K562 (cell line): ENCODE data around the gene TUBB4B. TPM values are rescaled to one million over a fixed set of nuclear protein-coding genes. Genes with fewer than 3 reads are reported as not detected.
A peak's percentile ranks its signal among the peaks of the same experiment; 100 is the strongest.

Source experiments
- CHAMP1 ChIP-seq: fragments of 450-650 bp; IDR thresholded peaks from 2 replicates; pipeline ENCODE4 v1.6.1; 2016; ENCODE audit warnings: mild to moderate bottlenecking
- E2F8 ChIP-seq: fragments of 450-650 bp; IDR thresholded peaks from 2 replicates; pipeline ENCODE4 v1.7.1; 2018; ENCODE audit warnings: mild to moderate bottlenecking, low read depth; ENCODE audit not compliant: partially characterized antibody
- PHF20 ChIP-seq: fragments of 450-650 bp; IDR thresholded peaks from 2 replicates; pipeline ENCODE4 v1.6.1; 2018; ENCODE audit not compliant: partially characterized antibody
- PHF8 ChIP-seq: fragments of 200-600 bp; sonication (generic); IDR thresholded peaks from 2 replicates; pipeline ENCODE4 v1.6.1; 2012; ENCODE audit warnings: mixed run types, mild to moderate bottlenecking, inconsistent platforms, low read length, moderate library complexity, borderline replicate concordance
- SUPT5H ChIP-seq: fragments of 450-650 bp; IDR thresholded peaks from 2 replicates; pipeline ENCODE4 v1.6.1; 2016
- ZBTB33 ChIP-seq: sonication (generic); formaldehyde crosslinking; IDR thresholded peaks from 2 replicates; pipeline ENCODE4 v1.8.1; 2023; ENCODE audit warnings: mild to moderate bottlenecking, missing genetic modification reagents
- ZNF75A ChIP-seq: fragments of 450-650 bp; formaldehyde crosslinking; IDR thresholded peaks from 2 replicates; pipeline ENCODE4 v1.4.0; 2020; ENCODE audit warnings: mild to moderate bottlenecking
- polyA plus RNA-seq, 8 experiments: library from polyadenylated mRNA; depleted of rRNA in 4 of 8; stranded (reverse) in 5 of 8; unstranded in 3 of 8; fragments of >200 nt; fragmentation: Nextera tagmentation in 2 of 8; fragmentation: Illumina TruSeq in 1 of 8; extraction: Ambion mirVana in 2 of 8; extraction: Trizol in 1 of 8; gene quantifications; 2 replicates each; pipeline versions ENCODE4 v1.2.1 to v1.2.3, GENCODE V29; 2011 to 2014; ENCODE audit warnings: inconsistent platforms in 1 of 8, missing spikeins in 1 of 8
- total RNA-seq, 7 experiments: library from RNA; depleted of rRNA in 6 of 7; stranded (reverse); fragments of >200 nt in 6 of 7; fragmentation: Illumina TruSeq in 2 of 7; extraction: Trizol in 2 of 7; gene quantifications; 2 replicates each; pipeline versions ENCODE4 v1.2.1 to v1.2.3, GENCODE V29; 2011 to 2021; ENCODE audit warnings: low replicate concordance in 1 of 7

The TUBB4B gene
- total and polyA plus RNA-seq, 9 of the 15 experiments (the other 6 are each of a cell fraction or from before 2014, with no cell fraction given), result 24.1 to 443 (median 268) TPM

- TF ChIP-seq E2F8 (no peak), CHAMP1 (no peak), PHF20 (no peak), ZBTB33 (peak; percentile 66; the same call in 1 of the 2 replicates), PHF8 (no peak), SUPT5H (peak; percentile 33; the same call in 1 of the 2 replicates), ZNF75A (no peak)
- TF ChIP-seq, all 486 proteins: peak for 5
Observed at GRCh38 chr9:137262909-137263285, 21.8 kb downstream of the TUBB4B start (continued).
